ENCODE results near the gene ZBED6. TPM values are rescaled to one million over a fixed set of nuclear protein-coding genes. Genes with fewer than 3 reads are reported as not detected.

The ZBED6 gene
- polyA plus RNA-seq, 1 of the 3 experiments (the other 2 are of a cell fraction) = 2.5 TPM

- POLR2A ChIA-PET = no interaction called here
Measured at GRCh38 chr1:203840208-203840808, 44.9 kb downstream of the ZBED6 start.

More at GRCh38 chr1:203840208-203840808, 44.9 kb downstream of the ZBED6 start:
- H3K9me3 ChIP-seq = no peaks in the 10 kb centered on the region
- H3K9me2 ChIP-seq = no peaks in the 10 kb centered on the region
- no peak for DNase-seq
- CTCF ChIA-PET = no interaction called here
- WGBS (ENCODE audit: low lambda C conversion rate) = 95% methylated on average over 4 of the region's 4 CpGs
- TF ChIP-seq FOSL2 (IDR thresholded peaks at IDR 0.05; ENCODE audit: borderline replicate concordance, low read depth) (no peak), TCF12 (IDR thresholded peaks at IDR 0.05) (no peak), JUND (IDR thresholded peaks at IDR 0.05) (no peak), NRF1 (IDR thresholded peaks at IDR 0.05; ENCODE audit: low read depth, low read length) (no peak), MXI1 (IDR thresholded peaks at IDR 0.05; ENCODE audit: low read depth, low read length) (no peak), FOXJ3 (CRISPR knock-in tag; IDR thresholded peaks at IDR 0.05) (no peak), TEAD4 (IDR thresholded peaks at IDR 0.05; ENCODE audit: borderline replicate concordance, insufficient read depth) (no peak), RCOR1 (IDR thresholded peaks at IDR 0.05; ENCODE audit: low read length) (no peak), CTCF (IDR thresholded peaks at IDR 0.05) (no peak), GATA2 (CRISPR knock-in tag; IDR thresholded peaks at IDR 0.05) (no peak), IRF3 (IDR thresholded peaks at IDR 0.05; ENCODE audit: low read depth, low read length) (no peak), REST (IDR thresholded peaks at IDR 0.05; ENCODE audit: low read depth, low read length) (no peak)
- H3K4me3 ChIP-seq (ENCODE audit: low read depth in 2 of 2, low read length in 1 of 2) = no peak overlapping the region
- H3K4me2 ChIP-seq = no peak overlapping the region
- H3K27me3 ChIP-seq (ENCODE audit: insufficient read depth) = no peaks in the 10 kb centered on the region
- no peak overlapping the region for H3K27ac ChIP-seq (ENCODE audit: low read depth in 2 of 2, low read length in 1 of 2)
- peaks cover 36% of the 10 kb centered on the region; the same call in 1 of the 2 replicates for H3K79me2 ChIP-seq (ENCODE audit: insufficient read depth)
- H3K4me1 ChIP-seq (ENCODE audit: control insufficient read depth in 1 of 2, insufficient read depth in 2 of 2, low read depth in 1 of 2, low read length in 1 of 2) = no peaks in the 10 kb centered on the region
- no peak overlapping the region for H3K9ac ChIP-seq
- peaks cover 24% of the 10 kb centered on the region for H3F3A ChIP-seq (replicated peaks; ENCODE audit: insufficient read depth)
- H2AFZ ChIP-seq (ENCODE audit: low read depth) = no peak overlapping the region
- H3K36me3 ChIP-seq (replicated peaks in 1 of 2; ENCODE audit: control insufficient read depth in 1 of 2, insufficient read depth in 2 of 2, low read length in 1 of 2) = peaks cover 66 to 77% of the 10 kb centered on the region in 2 experiments
- H4K20me1 ChIP-seq (ENCODE audit: insufficient read depth) = peaks cover 7% of the 10 kb centered on the region; the same call in 1 of the 2 replicates

Data from SK-N-SH (cell line).